ENCODE data around the gene PEA15.

DNA sequence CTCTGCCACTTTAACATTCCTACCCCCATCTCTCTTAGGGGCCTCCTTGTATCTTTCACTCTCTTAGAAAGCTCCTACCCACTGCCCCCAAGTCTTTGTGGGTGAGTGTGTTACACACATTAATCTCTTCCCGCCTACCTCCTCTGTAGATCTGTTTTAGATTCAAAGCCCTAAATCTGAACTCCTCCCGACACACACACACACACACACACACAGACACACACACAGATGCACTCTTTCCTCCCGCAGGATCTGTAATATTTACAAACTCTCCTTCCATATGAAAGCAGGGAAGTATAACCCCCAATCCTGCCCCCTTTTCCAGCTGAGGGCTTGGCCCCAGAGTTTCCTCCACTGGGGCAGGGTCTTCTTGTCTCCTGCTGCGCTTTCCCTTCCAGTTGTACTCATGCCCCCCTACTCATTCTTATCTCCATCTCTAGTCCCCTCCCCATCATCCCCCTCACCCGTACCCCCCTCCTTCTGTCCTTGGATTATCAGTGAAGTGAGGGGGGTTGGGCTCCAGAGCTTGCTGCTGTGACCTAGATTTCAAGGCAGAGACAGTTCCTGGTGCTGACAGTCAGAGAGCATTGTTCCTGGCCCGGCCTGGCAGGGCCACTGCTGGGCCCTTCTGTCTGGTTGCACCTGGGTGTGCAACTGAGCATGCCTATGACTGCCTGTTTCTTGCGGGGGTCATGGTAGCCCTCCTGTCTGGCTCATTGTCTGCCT, 4.3 kb downstream of the PEA15 start:
- TF ChIP-seq, protein P1, sequence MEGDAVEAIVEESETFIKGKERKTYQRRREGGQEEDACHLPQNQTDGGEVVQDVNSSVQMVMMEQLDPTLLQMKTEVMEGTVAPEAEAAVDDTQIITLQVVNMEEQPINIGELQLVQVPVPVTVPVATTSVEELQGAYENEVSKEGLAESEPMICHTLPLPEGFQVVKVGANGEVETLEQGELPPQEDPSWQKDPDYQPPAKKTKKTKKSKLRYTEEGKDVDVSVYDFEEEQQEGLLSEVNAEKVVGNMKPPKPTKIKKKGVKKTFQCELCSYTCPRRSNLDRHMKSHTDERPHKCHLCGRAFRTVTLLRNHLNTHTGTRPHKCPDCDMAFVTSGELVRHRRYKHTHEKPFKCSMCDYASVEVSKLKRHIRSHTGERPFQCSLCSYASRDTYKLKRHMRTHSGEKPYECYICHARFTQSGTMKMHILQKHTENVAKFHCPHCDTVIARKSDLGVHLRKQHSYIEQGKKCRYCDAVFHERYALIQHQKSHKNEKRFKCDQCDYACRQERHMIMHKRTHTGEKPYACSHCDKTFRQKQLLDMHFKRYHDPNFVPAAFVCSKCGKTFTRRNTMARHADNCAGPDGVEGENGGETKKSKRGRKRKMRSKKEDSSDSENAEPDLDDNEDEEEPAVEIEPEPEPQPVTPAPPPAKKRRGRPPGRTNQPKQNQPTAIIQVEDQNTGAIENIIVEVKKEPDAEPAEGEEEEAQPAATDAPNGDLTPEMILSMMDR (IDR thresholded peaks at IDR 0.05; ENCODE audit: low read depth, low read length), result no peak
- TF ChIP-seq MAX (IDR thresholded peaks at IDR 0.05; ENCODE audit: low read depth, low read length), result no peak
